Gastroesophageal sphincter (tissue), 3 donors: ENCODE data around the gene ZFP36.

ENCODE experiments used
- CTCF ChIP-seq, 4 experiments: fragments of 200-600 bp in 2 of 4; fragments of 450-650 bp in 2 of 4; sonication (generic) in 1 of 4; IDR thresholded peaks; one replicate each; pipeline ENCODE4 v1.5.1; 2017 to 2019; ENCODE audit warnings: antibody characterized with exemption in 4 of 4, mild to moderate bottlenecking in 2 of 4, moderate library complexity in 2 of 4
- EP300 ChIP-seq: sonication (generic); formaldehyde crosslinking; IDR thresholded peaks from one replicate; pipeline ENCODE4 v1.6.1; 2017; ENCODE audit warnings: antibody characterized with exemption, mild to moderate bottlenecking
- POLR2A ChIP-seq, 2 donors: fragments of 450-650 bp; IDR thresholded peaks; one replicate each; pipeline ENCODE4 v1.6.1; 2017; ENCODE audit warnings: antibody characterized with exemption in 2 of 2, mild to moderate bottlenecking in 2 of 2, moderate library complexity in 1 of 2
- POLR2AphosphoS5 ChIP-seq: sonication (generic); formaldehyde crosslinking; IDR thresholded peaks from one replicate; pipeline ENCODE4 v1.6.1; 2017; ENCODE audit warnings: antibody characterized with exemption

- TF ChIP-seq POLR2AphosphoS5, result no peak
- TF ChIP-seq CTCF (IDR thresholded peaks at IDR 0.05), result no peak
- TF ChIP-seq EP300, result no peak
- no peak for TF ChIP-seq POLR2A (IDR thresholded peaks at IDR 0.05)
Measured at GRCh38 chr19:39380521-39381502, 25.8 kb upstream of the ZFP36 start.
